Measurements from ENCODE around the gene ACTL9.

DNA sequence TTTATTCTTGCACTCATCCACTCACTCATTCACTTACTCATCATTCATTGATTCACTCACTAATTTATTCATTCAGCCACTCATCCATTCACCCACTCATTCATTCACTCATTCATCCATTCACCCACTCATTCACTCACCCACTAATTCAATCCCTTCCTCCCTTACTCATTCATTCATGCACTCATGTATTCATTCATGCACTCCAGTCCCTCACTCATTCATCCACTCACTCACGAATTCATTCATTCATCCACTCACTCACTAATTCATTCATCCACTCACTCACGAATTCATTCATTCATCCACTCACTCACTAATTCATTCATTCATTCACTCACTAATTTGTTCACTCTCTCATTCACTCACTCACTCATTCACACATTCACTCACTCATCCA, 16.1 kb downstream of the ACTL9 start:
- TF ChIP-seq, protein P1, sequence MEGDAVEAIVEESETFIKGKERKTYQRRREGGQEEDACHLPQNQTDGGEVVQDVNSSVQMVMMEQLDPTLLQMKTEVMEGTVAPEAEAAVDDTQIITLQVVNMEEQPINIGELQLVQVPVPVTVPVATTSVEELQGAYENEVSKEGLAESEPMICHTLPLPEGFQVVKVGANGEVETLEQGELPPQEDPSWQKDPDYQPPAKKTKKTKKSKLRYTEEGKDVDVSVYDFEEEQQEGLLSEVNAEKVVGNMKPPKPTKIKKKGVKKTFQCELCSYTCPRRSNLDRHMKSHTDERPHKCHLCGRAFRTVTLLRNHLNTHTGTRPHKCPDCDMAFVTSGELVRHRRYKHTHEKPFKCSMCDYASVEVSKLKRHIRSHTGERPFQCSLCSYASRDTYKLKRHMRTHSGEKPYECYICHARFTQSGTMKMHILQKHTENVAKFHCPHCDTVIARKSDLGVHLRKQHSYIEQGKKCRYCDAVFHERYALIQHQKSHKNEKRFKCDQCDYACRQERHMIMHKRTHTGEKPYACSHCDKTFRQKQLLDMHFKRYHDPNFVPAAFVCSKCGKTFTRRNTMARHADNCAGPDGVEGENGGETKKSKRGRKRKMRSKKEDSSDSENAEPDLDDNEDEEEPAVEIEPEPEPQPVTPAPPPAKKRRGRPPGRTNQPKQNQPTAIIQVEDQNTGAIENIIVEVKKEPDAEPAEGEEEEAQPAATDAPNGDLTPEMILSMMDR (IDR thresholded peaks at IDR 0.05), result no peak
- TF ChIP-seq POLR2A (IDR thresholded peaks at IDR 0.05), result no peak
